Mesendoderm (in vitro differentiated cells): ENCODE measurements around the gene SNRPB. TPM values are rescaled to one million over a fixed set of nuclear protein-coding genes. Genes with fewer than 3 reads are reported as not detected.

Experiments used
- DNase-seq: peaks from one replicate; pipeline ENCODE4 v3.0.0; 2013
- H2AK5ac ChIP-seq: 2 replicates; pipeline ENCODE4 v1.6.1; 2013; ENCODE audit warnings: low read length, inconsistent platforms
- H2BK120ac ChIP-seq: 2 replicates; pipeline ENCODE4 v1.6.1; 2013; ENCODE audit warnings: low read depth, mild to moderate bottlenecking, low read length, moderate library complexity, mixed read lengths
- H2BK15ac ChIP-seq: replicated peaks from 2 replicates; pipeline ENCODE4 v1.6.1; 2013; ENCODE audit warnings: low read depth, mild to moderate bottlenecking, moderate library complexity
- H2BK5ac ChIP-seq: 2 replicates; pipeline ENCODE4 v1.6.1; 2013; ENCODE audit warnings: low read length, inconsistent platforms
- H3K18ac ChIP-seq: 2 replicates; pipeline ENCODE4 v1.6.1; 2013; ENCODE audit warnings: mild to moderate bottlenecking, low read length, mixed read lengths
- H3K23ac ChIP-seq: one replicate; pipeline ENCODE4 v1.6.1; 2013; ENCODE audit warnings: low read length
- H3K27ac ChIP-seq: 2 replicates; pipeline ENCODE4 v1.5.1; 2013; ENCODE audit warnings: low read depth, mild to moderate bottlenecking, inconsistent platforms, low read length, moderate library complexity
- H3K27me3 ChIP-seq: 2 replicates; pipeline ENCODE4 v1.6.1; 2013; ENCODE audit warnings: low read length, control low read depth, mild to moderate bottlenecking, inconsistent platforms; ENCODE audit not compliant: insufficient read depth, poor library complexity
- H3K36me3 ChIP-seq: 2 replicates; pipeline ENCODE4 v1.6.1; 2013; ENCODE audit warnings: low read length, inconsistent platforms; ENCODE audit not compliant: control insufficient read depth, insufficient read depth
- H3K4ac ChIP-seq: one replicate; pipeline ENCODE4 v1.6.1; 2013; ENCODE audit warnings: low read depth, mild to moderate bottlenecking, low read length, moderate library complexity
- H3K4me1 ChIP-seq: 2 replicates; pipeline ENCODE4 v1.6.1; 2013; ENCODE audit warnings: low read depth, low read length, inconsistent platforms; ENCODE audit not compliant: control insufficient read depth
- H3K4me2 ChIP-seq: 2 replicates; pipeline ENCODE4 v1.6.1; 2013; ENCODE audit warnings: low read length
- H3K4me3 ChIP-seq: 2 replicates; pipeline ENCODE4 v1.5.1; 2013; ENCODE audit warnings: mild to moderate bottlenecking, low read length
- H3K56ac ChIP-seq: one replicate; pipeline ENCODE4 v1.6.1; 2013; ENCODE audit warnings: low read length
- H3K79me1 ChIP-seq: 2 replicates; pipeline ENCODE4 v1.6.1; 2013; ENCODE audit warnings: low read length, inconsistent platforms
- H3K79me2 ChIP-seq: 2 replicates; pipeline ENCODE4 v1.6.1; 2013; ENCODE audit warnings: mild to moderate bottlenecking, low read length; ENCODE audit not compliant: control insufficient read depth, insufficient read depth
- H3K9ac ChIP-seq: 2 replicates; pipeline ENCODE4 v1.6.1; 2013; ENCODE audit warnings: low read length, inconsistent platforms
- H4K5ac ChIP-seq: one replicate; pipeline ENCODE4 v1.6.1; 2013; ENCODE audit warnings: low read length
- H4K8ac ChIP-seq: one replicate; pipeline ENCODE4 v1.6.1; 2013; ENCODE audit warnings: low read depth, mild to moderate bottlenecking, control low read depth, low read length, moderate library complexity
- WGBS: extraction: QIAGEN DNeasy Blood & Tissue Kit; methylation state at CpG from one replicate; pipeline ENCODE4 v1.1.7; 2013; ENCODE audit warnings: low lambda C conversion rate, missing lambda C conversion rate; ENCODE audit not compliant: insufficient coverage; ENCODE audit errors: extremely low coverage; 5-methylcytosine and 5-hydroxymethylcytosine counted together
- small RNA-seq: library from polyadenylated mRNA; stranded (forward); fragments of <200 nt; extraction: miRNeasy Mini kit (QIAGEN cat#:217004); gene quantifications from one replicate; pipeline ENCODE3, GENCODE V24; 2013; ENCODE audit not compliant: insufficient read depth

SNRPB gene

DNA sequence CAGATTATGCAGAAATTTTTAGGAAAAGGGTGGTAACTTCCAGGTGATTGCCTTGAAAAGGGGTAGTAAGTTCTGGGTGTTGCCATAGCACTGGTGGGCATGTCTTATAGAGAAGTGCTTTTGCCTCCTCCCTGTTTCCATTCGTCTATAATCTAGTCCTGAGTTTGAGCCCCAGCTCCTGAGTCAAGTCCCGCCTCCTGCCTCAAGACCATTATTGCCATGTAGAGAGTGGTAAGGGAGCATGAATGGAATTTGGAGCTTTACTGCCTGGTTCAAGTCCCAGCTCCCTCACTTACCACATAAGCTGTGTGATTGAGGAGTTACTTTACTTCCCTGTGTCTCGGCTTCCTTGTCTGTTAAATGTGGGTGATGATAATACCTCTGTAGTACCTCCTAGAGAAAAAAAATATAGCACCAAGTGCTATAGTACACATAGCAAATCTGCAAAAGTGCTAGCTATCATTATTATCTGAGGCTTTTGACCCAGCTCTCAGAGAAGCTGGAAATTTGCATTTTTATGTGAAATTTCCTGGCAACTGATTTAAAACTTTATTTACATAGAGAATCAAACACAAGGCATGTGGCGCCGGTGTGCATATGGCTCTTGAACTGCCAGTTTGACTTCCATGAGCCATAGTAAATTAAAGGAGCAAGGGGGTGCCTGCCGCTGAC, 53.9 kb downstream of the SNRPB start:
- no peak for DNase-seq
- Histone ChIP-seq H2BK15ac (no peak overlapping the region), H3K27ac (no peak overlapping the region), H2AK5ac (no peak overlapping the region), H3K27me3 (no peaks in the 10 kb centered on the region), H3K9ac (no peak overlapping the region), H2BK120ac (no peak overlapping the region), H3K18ac (no peak overlapping the region), H3K56ac (no peak overlapping the region), H3K79me2 (no peaks in the 10 kb centered on the region), H4K8ac (no peak overlapping the region), H3K23ac (no peak overlapping the region), H3K79me1 (no peaks in the 10 kb centered on the region), H4K5ac (no peak overlapping the region), H3K4ac (no peak overlapping the region), H3K4me1 (no peaks in the 10 kb centered on the region), H3K4me3 (no peak overlapping the region), H3K36me3 (no peaks in the 10 kb centered on the region), H3K4me2 (no peak overlapping the region), H2BK5ac (no peak overlapping the region)
- no CpG with 5 or more reads among the region's 6 CpGs for WGBS

Small RNA genes within 50 kb of the gene (small RNA-seq; reads per million reads assigned to genes)
- gene RF00019, result not detected
